Vagina (tissue), 2 donors: Measurements from ENCODE around the gene FAM163B.

ENCODE experiments used
- POLR2A ChIP-seq, 2 donors: fragments of 450-650 bp; IDR thresholded peaks; one replicate each; pipeline ENCODE4 v1.6.1; 2017; ENCODE audit warnings: antibody characterized with exemption in 2 of 2, mild to moderate bottlenecking in 2 of 2, moderate library complexity in 2 of 2
- TF ChIP-seq, protein P1 (sequence below), 3 experiments: fragments of 450-650 bp in 2 of 3; fragments of 200-600 bp in 1 of 3; sonication (generic) in 1 of 3; IDR thresholded peaks; one replicate each; pipeline ENCODE4 v1.5.1; 2017 to 2019; ENCODE audit warnings: antibody characterized with exemption in 3 of 3, mild to moderate bottlenecking in 2 of 3, moderate library complexity in 2 of 3

DNA sequence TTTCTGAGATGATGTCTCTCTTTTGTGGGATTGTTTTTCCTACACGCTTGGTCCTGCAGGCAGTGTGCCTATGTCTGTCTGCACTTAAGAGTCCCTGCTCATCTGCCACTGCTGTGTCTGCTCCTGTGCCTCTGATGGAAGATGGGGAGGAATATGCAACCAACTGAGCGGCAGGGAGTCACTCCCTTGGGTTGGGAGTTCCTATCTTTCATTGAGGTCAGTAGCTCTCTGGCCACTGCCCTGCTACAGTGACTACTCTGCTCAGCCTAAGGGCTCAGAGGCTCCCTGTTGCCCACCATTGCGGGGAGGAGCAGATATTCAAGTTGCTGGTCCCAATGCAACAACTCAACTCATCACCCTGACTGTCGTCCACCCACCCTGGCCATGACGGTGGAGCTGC, 13.4 kb upstream of the FAM163B start:
- TF ChIP-seq, protein P1, sequence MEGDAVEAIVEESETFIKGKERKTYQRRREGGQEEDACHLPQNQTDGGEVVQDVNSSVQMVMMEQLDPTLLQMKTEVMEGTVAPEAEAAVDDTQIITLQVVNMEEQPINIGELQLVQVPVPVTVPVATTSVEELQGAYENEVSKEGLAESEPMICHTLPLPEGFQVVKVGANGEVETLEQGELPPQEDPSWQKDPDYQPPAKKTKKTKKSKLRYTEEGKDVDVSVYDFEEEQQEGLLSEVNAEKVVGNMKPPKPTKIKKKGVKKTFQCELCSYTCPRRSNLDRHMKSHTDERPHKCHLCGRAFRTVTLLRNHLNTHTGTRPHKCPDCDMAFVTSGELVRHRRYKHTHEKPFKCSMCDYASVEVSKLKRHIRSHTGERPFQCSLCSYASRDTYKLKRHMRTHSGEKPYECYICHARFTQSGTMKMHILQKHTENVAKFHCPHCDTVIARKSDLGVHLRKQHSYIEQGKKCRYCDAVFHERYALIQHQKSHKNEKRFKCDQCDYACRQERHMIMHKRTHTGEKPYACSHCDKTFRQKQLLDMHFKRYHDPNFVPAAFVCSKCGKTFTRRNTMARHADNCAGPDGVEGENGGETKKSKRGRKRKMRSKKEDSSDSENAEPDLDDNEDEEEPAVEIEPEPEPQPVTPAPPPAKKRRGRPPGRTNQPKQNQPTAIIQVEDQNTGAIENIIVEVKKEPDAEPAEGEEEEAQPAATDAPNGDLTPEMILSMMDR (IDR thresholded peaks at IDR 0.05), result no peak
- TF ChIP-seq POLR2A (IDR thresholded peaks at IDR 0.05), result no peak
